Hematopoietic multipotent progenitor cell treated with erythropoietin and hydrocortisone succinate and interleukin-3 and kit ligand, for 15 days (in vitro differentiated cells): Measurements from ENCODE around the gene TLE1.
"Not testable (repeated sequence)": the region's sequence is repeated elsewhere in the genome, so short reads cannot be mapped to it uniquely, and the experiment has no call there.

ENCODE experiments used
- DNase-seq: peaks from one replicate; pipeline ENCODE4 v3.0.0-alpha.2; 2015; ENCODE audit warnings: low spot score

The TLE1 gene

GRCh38 chr9:81652058-81652687 is 37.2 kb downstream of the TLE1 start:
- DNase-seq: no peak

- DNase-seq: no peak
Observed at GRCh38 chr9:81650586-81651515, 38.5 kb downstream of the TLE1 start.

- DNase-seq: no peak
Observed at GRCh38 chr9:81649475-81650240, 39.7 kb downstream of the TLE1 start.

GRCh38 chr9:81648891-81649290 is 40.5 kb downstream of the TLE1 start:
- no peak for DNase-seq

- DNase-seq: no peak
Observed at GRCh38 chr9:81646337-81646736, 43.0 kb downstream of the TLE1 start.

GRCh38 chr9:81644513-81644912 is 44.8 kb downstream of the TLE1 start:
- not testable (repeated sequence) for DNase-seq

- DNase-seq: no peak
Observed at GRCh38 chr9:81637276-81637675, 52.1 kb downstream of the TLE1 start.

GRCh38 chr9:81636255-81636599 is 53.1 kb downstream of the TLE1 start:
- DNase-seq: no peak

- DNase-seq: no peak
Observed at GRCh38 chr9:81635521-81636254, 53.7 kb downstream of the TLE1 start.

GRCh38 chr9:81634915-81635516 is 54.3 kb downstream of the TLE1 start:
- no peak for DNase-seq

- DNase-seq: no peak
Observed at GRCh38 chr9:81633952-81634854, 55.1 kb downstream of the TLE1 start.

GRCh38 chr9:81632599-81632998 is 56.7 kb downstream of the TLE1 start:
- no peak for DNase-seq

- DNase-seq: no peak
Observed at GRCh38 chr9:81631218-81631745, 58.1 kb downstream of the TLE1 start.

GRCh38 chr9:81629440-81629839 is 59.9 kb downstream of the TLE1 start:
- no peak for DNase-seq

- no peak for DNase-seq
Observed at GRCh38 chr9:81628897-81629296, 60.5 kb downstream of the TLE1 start.

- DNase-seq: no peak
Observed at GRCh38 chr9:81627481-81627880, 61.9 kb downstream of the TLE1 start.

- DNase-seq: no peak
Observed at GRCh38 chr9:81626511-81626910, 62.8 kb downstream of the TLE1 start.

- no peak for DNase-seq
Observed at GRCh38 chr9:81625969-81626368, 63.4 kb downstream of the TLE1 start.

GRCh38 chr9:81623778-81624177 is 65.6 kb downstream of the TLE1 start:
- DNase-seq: no peak
